ENCODE results near the gene USE1.
A peak's percentile ranks its signal among the peaks of the same experiment; 100 is the strongest.

The USE1 gene

GRCh38 chr19:17235971-17236777 is 21.0 kb downstream of the USE1 start:
- Histone ChIP-seq H3K36me3 (ENCODE audit: low read length) (no peaks in the 10 kb centered on the region), H3K9me2 (replicated peaks; ENCODE audit: insufficient read depth, low read length) (no peaks in the 10 kb centered on the region), H3K79me2 (ENCODE audit: insufficient read depth, low read length) (no peaks in the 10 kb centered on the region), H4K20me1 (ENCODE audit: low read depth, low read length) (no peaks in the 10 kb centered on the region), H3K9ac (ENCODE audit: low read length) (peak overlapping the region; percentile 66), H3K4me3 (ENCODE audit: insufficient read depth, low read length, poor library complexity, severe bottlenecking) (peak overlapping the region; percentile 49), H3F3A (ENCODE audit: insufficient read depth) (0 out of 2 replicates have a peak, but pooled peaks cover 10% of the 10 kb centered on the region), H3K4me2 (ENCODE audit: low read depth, low read length, poor library complexity, severe bottlenecking) (peak overlapping the region; percentile 87), H3K9me3 (ENCODE audit: insufficient read depth, low read length) (no peaks in the 10 kb centered on the region), H2AFZ (ENCODE audit: low read depth, low read length, severe bottlenecking) (peak overlapping the region; percentile 78), H3K27me3 (ENCODE audit: low read length) (no peaks in the 10 kb centered on the region), H3K27ac (ENCODE audit: low read depth, low read length) (no peak overlapping the region)
- TF ChIP-seq, protein P1, sequence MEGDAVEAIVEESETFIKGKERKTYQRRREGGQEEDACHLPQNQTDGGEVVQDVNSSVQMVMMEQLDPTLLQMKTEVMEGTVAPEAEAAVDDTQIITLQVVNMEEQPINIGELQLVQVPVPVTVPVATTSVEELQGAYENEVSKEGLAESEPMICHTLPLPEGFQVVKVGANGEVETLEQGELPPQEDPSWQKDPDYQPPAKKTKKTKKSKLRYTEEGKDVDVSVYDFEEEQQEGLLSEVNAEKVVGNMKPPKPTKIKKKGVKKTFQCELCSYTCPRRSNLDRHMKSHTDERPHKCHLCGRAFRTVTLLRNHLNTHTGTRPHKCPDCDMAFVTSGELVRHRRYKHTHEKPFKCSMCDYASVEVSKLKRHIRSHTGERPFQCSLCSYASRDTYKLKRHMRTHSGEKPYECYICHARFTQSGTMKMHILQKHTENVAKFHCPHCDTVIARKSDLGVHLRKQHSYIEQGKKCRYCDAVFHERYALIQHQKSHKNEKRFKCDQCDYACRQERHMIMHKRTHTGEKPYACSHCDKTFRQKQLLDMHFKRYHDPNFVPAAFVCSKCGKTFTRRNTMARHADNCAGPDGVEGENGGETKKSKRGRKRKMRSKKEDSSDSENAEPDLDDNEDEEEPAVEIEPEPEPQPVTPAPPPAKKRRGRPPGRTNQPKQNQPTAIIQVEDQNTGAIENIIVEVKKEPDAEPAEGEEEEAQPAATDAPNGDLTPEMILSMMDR (IDR thresholded peaks at IDR 0.05; ENCODE audit: insufficient read depth, low read length, poor library complexity, severe bottlenecking): no peak
- no peak for TF ChIP-seq EZH2phosphoT487 (conservative IDR thresholded peaks at IDR 0.05; ENCODE audit: low read length)

DNA sequence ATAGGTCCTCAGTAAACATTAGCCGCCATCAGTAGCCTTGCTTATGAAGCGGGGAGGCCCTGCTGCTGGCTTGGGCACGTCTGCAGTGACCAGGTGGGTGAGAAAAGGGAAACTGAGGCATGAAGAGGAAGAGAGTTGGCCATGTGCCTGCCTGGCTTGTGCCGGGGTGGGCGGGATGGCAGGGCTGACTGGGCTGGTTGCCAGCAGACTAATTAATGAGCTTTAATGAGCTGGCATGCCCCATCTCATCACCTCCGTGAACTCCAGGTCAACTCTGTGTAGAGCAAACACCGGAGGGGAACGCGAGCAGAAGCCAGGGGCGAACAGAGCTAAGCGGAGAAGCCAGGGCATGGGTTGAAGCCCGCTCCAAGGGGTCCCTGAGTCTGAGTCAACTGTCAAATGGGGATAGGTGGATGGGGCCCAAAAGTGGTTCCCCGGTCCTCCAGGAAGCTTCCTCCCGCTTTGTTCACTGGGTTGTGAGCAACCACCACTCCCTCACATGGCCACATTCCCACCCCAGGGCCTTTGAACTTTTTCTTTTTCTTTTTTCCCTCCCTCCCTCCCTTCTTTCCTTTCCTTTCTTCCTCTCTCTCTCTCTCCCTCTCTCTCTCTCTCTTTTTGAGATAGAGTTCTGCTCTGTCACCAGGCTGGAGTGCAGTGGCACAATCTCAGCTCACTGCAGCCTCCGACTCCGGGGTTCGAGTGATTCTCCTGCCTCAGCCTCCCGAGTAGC is 21.8 kb downstream of the USE1 start:
- H3K4me3 ChIP-seq (ENCODE audit: insufficient read depth, low read length, poor library complexity, severe bottlenecking): no peak overlapping the region
- H3K79me2 ChIP-seq (ENCODE audit: insufficient read depth, low read length): no peaks in the 10 kb centered on the region
- no peaks in the 10 kb centered on the region for H4K20me1 ChIP-seq (ENCODE audit: low read depth, low read length)
- H3K36me3 ChIP-seq (ENCODE audit: low read length): no peaks in the 10 kb centered on the region
- H3K9me3 ChIP-seq (ENCODE audit: insufficient read depth, low read length): no peaks in the 10 kb centered on the region
- H3K27me3 ChIP-seq (ENCODE audit: low read length): no peaks in the 10 kb centered on the region
- 0 out of 2 replicates have a peak, but pooled peaks cover 10% of the 10 kb centered on the region for H3F3A ChIP-seq (ENCODE audit: insufficient read depth)
- no peak overlapping the region for H3K27ac ChIP-seq (ENCODE audit: low read depth, low read length)
- TF ChIP-seq, protein P1 (IDR thresholded peaks at IDR 0.05; ENCODE audit: insufficient read depth, low read length, poor library complexity, severe bottlenecking): no peak
- TF ChIP-seq EZH2phosphoT487 (conservative IDR thresholded peaks at IDR 0.05; ENCODE audit: low read length): no peak
- no peaks in the 10 kb centered on the region for H3K9me2 ChIP-seq (replicated peaks; ENCODE audit: insufficient read depth, low read length)
- no peak overlapping the region for H3K9ac ChIP-seq (ENCODE audit: low read length)
- H3K4me2 ChIP-seq (ENCODE audit: low read depth, low read length, poor library complexity, severe bottlenecking): no peak overlapping the region
- no peak overlapping the region for H2AFZ ChIP-seq (ENCODE audit: low read depth, low read length, severe bottlenecking)

DNA sequence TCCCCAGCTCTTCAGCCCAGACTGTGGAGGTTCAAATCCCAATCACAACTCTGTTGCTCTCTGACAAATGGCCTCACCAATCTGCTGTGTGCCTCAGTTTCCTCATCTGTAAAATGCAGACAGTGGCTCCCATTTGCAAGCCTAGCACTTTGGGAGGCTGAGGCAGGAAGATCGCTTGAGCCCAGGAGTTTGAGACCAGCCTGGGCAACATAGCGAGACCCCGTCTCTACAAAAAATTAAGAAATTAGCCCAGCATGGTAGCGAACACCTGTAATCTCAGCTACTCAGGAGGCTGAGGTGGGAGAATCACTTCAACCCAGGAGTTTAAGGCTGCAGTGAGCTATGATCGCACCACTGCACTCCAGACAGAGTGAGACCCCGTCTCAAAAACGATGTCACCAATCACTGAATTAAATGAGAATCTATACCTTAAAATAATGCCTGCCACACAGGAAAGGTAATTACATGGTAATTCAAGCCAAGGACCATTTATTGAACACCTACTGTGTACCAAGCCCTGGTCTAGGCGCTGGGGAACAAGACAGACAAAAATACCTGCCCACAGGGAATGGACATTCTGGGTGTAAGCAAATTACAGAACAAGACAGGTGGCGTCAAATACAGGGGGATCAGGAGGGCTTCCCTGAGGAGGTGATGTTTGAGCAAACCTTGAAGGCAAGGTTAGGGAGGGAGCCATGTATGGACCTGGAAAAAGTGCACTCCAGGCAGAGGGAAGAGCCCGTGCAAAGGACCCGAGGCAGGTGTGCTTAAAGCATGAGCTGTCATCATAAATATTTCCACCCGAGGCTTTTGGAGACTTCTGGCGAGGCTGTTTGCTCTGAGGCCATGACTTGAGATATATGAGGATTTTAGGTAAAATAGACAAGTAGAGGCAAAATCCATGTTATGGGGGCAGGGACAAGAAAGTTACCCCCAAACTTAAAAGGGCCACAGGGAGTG is 22.9 kb downstream of the USE1 start:
- TF ChIP-seq, protein P1 (IDR thresholded peaks at IDR 0.05; ENCODE audit: insufficient read depth, low read length, poor library complexity, severe bottlenecking): no peak
- TF ChIP-seq EZH2phosphoT487 (conservative IDR thresholded peaks at IDR 0.05; ENCODE audit: low read length): no peak
- Histone ChIP-seq H3K9me3 (ENCODE audit: insufficient read depth, low read length) (no peaks in the 10 kb centered on the region), H3K9ac (ENCODE audit: low read length) (no peak overlapping the region), H3K4me3 (ENCODE audit: insufficient read depth, low read length, poor library complexity, severe bottlenecking) (no peak overlapping the region), H3F3A (ENCODE audit: insufficient read depth) (peaks cover 10% of the 10 kb centered on the region; the same call in 1 of the 2 replicates), H3K27ac (ENCODE audit: low read depth, low read length) (no peak overlapping the region), H3K4me2 (ENCODE audit: low read depth, low read length, poor library complexity, severe bottlenecking) (no peak overlapping the region), H4K20me1 (ENCODE audit: low read depth, low read length) (no peaks in the 10 kb centered on the region), H3K9me2 (replicated peaks; ENCODE audit: insufficient read depth, low read length) (no peaks in the 10 kb centered on the region), H3K27me3 (ENCODE audit: low read length) (no peaks in the 10 kb centered on the region), H3K79me2 (ENCODE audit: insufficient read depth, low read length) (no peaks in the 10 kb centered on the region), H2AFZ (ENCODE audit: low read depth, low read length, severe bottlenecking) (no peak overlapping the region), H3K36me3 (ENCODE audit: low read length) (no peaks in the 10 kb centered on the region)
